Sigmoid colon (tissue), 3 donors: ENCODE results near the gene ADAMTS17.

ENCODE experiments used
- POLR2A ChIP-seq, 2 donors: fragments of 450-650 bp; IDR thresholded peaks; one replicate each; pipeline ENCODE4 v1.6.1; 2016; ENCODE audit warnings: antibody characterized with exemption in 2 of 2, mild to moderate bottlenecking in 2 of 2, moderate library complexity in 2 of 2
- TF ChIP-seq, protein P1 (sequence below), 4 experiments: fragments of 450-650 bp in 3 of 4; fragments of 200-600 bp in 1 of 4; IDR thresholded peaks; one replicate each; pipeline ENCODE4 v1.5.1; 2016 to 2019; ENCODE audit warnings: antibody characterized with exemption in 4 of 4, mild to moderate bottlenecking in 3 of 4, moderate library complexity in 2 of 4

DNA sequence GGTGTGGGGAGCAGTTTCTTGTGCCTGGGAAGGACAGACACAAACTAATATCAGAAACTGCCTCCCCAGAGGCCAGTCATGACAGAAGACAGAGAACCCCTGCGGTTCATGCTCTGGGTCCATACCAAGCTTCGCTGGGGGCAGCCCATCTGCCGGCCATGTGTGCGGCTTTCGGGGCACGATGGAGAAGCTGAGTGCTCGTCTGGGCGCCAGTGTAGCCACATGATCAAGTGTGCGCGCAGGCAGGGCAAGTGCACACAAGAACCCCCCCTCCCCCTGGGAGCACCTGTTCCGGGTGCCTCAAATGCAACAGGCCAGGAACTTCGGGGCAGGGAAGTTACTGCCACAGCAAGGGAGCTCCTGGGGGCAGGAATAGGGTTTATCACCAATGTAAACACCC is 1.8 kb downstream of the ADAMTS17 start:
- TF ChIP-seq, protein P1, sequence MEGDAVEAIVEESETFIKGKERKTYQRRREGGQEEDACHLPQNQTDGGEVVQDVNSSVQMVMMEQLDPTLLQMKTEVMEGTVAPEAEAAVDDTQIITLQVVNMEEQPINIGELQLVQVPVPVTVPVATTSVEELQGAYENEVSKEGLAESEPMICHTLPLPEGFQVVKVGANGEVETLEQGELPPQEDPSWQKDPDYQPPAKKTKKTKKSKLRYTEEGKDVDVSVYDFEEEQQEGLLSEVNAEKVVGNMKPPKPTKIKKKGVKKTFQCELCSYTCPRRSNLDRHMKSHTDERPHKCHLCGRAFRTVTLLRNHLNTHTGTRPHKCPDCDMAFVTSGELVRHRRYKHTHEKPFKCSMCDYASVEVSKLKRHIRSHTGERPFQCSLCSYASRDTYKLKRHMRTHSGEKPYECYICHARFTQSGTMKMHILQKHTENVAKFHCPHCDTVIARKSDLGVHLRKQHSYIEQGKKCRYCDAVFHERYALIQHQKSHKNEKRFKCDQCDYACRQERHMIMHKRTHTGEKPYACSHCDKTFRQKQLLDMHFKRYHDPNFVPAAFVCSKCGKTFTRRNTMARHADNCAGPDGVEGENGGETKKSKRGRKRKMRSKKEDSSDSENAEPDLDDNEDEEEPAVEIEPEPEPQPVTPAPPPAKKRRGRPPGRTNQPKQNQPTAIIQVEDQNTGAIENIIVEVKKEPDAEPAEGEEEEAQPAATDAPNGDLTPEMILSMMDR (IDR thresholded peaks at IDR 0.05): no peak
- TF ChIP-seq POLR2A (IDR thresholded peaks at IDR 0.05): no peak
